ENCODE results near the gene LMBR1.

DNA sequence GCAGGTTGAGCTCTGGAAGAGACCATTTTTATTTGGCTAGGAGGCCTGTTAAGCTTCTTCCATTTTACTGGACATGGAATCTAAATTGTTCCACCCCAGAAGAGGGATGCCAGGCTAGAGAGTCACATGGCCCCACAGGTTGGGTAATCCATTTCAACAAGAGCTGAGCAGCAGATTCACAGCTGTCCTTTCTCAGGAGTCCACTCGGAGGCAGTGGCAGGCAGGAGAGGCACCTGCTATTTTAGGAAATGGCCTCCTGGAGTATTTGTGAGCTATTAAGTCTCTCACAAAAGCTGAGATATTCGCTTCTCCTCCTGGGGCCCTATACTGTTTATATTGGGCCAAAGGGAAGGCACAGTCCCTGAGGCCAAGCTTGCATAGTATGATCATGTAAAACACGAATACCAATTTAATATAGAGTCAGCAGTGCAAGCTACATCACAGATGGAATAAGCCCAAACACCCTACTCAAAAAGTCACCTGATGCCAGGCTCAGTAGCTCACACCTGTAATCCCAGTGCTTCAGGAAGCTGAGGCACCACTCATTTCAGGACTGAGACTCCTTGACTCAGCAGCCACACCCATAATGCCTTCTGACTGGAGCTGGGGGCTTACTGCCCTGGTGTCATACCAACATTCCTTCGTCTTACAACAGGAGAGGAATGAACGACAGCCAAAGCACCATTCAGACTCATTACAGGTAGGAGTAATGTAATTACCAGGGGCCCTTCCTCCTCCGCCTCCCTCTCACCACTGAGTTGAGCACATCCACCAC is 124.1 kb downstream of the LMBR1 start:
- TF ChIP-seq CTCF (IDR thresholded peaks at IDR 0.05) (no peak), POLR2A (IDR thresholded peaks at IDR 0.05) (no peak)
